HG03521 (cell line): ENCODE data around the gene FILIP1L.

ENCODE experiments used
- ATAC-seq: cut with Tn5 transposase; IDR thresholded peaks from one replicate; pipeline ENCODE4 v1.9.1; 2021; ENCODE audit warnings: mild to moderate bottlenecking, moderate library complexity; ENCODE audit not compliant: unreplicated experiment

FILIP1L gene

DNA sequence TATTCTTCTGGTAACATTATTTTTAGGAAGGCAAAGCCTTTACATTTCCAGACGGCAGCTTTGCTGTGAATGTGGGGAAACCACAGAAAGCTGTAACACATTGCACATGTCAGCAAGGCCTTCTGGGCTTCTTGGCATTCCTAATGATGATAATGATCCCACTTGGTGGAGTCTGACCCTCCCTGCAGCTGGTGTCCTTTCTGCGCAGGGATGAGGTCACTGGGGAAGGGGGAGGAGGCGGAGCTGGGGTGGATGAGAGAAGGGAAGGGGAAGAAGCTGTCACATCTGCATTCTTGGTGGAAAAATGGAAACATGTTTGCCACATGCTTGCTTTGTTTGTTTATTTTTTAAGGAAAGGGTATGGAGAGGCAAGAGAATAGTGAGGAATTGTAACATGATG is 68.6 kb downstream of the FILIP1L start:
- ATAC-seq = no peak

- peak; percentile 84 for ATAC-seq
Measured at GRCh38 chr3:100044369-100044768, 69.9 kb downstream of the FILIP1L start.

DNA sequence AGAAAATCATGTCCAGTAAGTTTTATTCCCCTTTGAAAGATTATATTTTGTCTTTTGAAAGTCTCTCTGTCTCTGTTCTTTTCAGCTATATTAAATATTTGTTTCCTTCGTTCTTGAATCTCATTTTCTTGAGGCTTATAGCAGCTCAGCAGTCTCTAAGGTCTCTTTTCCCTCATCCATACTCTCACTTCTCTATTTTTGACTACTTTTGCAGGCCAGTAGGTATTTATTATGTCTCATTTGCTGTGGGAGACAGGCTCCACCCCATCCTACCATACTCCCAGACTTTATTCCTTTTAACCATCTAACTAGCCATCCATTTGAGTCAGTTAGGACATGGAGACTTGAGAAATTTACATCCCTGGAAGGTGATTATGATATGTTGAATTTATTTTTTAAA is 71.0 kb downstream of the FILIP1L start:
- no peak for ATAC-seq

- no peak for ATAC-seq
Measured at GRCh38 chr3:100042166-100042981, 71.9 kb downstream of the FILIP1L start.

DNA sequence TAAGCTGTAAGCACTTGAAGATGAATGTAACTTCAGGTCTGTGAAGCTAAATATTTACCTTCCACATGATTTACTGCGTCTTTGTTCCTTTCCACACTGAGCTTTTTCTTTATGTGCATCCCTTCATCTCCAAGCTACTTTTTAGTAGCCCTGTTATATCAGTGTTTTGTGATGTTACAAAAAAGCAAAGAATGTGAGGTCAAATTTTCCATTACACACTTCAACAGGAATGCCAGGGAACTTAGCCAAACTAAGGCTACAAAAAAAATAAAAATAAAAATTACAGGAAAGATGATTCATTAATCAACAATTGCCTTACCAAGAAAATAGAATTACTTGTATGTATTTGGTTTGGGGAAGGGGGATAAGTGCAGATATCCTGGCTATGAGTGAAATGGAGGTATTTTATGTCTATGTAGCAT is 73.0 kb downstream of the FILIP1L start:
- no peak for ATAC-seq

DNA sequence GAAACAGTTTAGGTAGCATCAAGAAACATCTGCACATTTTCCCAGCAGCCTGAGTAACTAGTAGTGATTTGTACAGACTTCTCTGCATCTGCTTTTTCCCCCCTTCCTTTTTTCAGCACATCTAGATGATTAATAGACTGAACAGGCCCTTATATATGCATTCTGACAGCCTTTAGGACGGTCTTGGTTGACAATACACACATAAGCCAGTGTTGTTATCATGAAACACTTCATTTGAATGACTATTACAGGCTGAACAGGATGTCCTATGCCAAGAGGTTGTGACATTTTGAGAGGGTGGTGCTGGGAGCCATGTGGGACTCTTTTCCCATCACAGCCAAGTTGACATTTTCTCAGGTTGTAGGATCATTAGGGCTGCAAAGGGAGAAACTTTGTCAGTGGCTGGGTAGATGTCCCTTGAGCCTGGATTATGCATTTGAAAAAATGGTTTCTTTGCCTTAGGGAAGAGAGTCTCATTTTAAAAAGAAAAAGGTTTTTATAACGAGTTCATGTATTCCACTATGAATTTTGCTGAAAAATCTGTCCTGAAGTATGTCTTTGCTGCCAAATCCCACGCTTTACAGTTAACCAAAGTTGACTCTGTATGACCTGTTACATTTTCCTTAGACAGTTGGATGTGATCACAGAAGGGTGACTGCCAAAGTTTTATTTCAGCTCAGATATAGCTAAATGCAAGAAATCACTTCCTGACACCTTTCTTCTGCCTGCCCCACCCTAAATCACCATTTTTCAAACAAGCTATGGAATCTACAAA is 73.7 kb downstream of the FILIP1L start:
- no peak for ATAC-seq

- ATAC-seq = no peak
Measured at GRCh38 chr3:100039075-100039474, 75.2 kb downstream of the FILIP1L start.

- ATAC-seq = no peak
Measured at GRCh38 chr3:100033903-100034471, 80.3 kb downstream of the FILIP1L start.

GRCh38 chr3:100033184-100033583 is 81.1 kb downstream of the FILIP1L start:
- no peak for ATAC-seq

GRCh38 chr3:100032243-100032642 is 82.1 kb downstream of the FILIP1L start:
- no peak for ATAC-seq

DNA sequence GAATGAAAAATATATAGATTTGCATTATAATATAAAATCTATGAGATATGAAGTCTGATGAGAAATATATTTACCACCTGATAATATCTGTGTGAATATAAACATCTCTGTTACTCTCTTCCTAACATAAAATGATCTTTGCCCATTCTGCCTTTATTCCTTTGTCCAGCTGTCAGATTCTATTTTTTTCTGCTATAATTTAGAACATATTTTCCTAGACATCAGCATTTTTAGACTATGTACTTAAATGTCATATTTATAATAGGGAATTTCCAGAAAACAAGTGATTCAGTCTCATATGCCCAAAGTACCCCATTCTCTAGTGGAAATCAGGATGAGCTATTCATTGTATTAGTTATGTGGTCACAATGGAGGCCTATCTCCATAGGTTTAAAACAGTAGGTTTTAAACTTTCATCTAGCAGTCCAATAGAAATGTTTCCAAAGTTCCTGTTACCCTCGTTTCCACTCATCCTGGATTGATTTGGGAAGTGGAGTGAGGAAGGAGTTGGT is 83.3 kb downstream of the FILIP1L start:
- ATAC-seq = no peak

DNA sequence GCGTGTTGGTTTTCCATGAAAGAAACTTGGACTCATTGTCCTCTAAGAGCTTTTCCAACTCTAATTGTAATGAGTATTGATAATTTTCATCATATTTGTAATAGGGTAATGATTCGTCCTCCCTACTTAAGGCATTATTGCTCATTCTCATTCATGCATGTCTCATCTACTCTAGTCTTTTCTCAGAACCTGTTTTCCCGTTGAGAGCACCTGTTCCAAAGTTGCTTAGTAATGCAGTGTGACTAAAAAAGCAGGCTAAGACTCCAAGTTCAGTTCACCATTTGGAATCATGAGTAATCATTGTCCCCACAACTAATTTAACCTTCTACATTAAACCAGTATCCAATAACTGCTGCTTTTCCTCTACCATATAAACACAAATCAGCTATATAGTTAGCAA is 84.0 kb downstream of the FILIP1L start:
- ATAC-seq = no peak

DNA sequence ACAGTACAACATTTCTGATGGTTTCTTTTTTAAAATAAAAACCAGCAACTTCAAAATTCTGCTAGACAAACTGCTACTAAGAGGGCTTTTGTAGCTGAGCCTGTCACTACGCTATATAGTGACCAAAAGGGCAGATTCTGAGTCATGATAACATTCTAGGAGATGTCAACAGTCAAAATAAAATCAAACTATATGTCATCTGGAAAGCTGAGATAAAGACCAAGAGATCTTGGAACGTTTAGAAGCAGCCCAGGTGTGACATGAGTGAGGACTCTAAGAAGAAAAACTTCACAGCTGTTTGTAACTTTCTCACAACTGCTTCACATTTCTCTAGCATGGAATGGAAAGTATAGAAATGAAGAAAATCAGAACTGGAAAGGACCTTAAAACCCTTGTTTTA is 84.6 kb downstream of the FILIP1L start:
- ATAC-seq = no peak

DNA sequence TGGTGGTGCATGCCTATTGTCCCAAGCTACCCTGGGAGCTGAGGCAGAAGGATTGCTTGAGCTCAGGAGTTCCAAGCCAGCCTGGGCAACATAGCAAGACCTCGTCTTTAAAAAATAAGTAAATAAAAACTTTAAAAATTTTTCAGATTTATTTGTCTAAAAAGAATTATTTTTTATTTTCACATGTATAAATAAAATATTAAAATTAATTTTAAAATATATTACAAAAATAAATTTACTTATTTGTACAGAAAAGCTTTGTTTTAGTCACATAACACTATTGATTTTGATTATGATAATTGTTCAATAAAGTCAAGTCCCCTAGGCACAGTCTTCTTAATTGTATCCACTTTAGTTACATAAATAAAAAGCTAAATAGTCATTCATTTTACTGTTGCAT is 85.2 kb downstream of the FILIP1L start:
- no peak for ATAC-seq

DNA sequence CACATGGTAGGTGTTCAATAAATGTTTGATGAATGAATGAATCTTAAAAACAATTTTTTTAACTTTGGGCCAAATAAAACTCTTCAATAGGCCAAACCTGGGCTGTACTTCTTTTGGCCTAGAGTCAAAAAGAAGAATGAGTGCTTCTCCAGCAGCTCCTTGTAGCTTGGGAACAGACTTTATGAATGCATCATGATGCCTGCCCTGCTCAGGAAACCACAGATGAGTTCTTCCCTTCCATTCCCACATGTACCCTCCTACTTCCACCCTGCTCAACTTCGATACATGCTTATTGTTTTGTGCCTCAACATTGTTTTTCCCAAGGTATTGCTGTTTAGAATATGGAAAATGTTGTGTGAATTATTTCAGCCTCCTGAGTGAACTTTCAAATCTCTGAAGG is 87.0 kb downstream of the FILIP1L start:
- no peak for ATAC-seq

- no peak for ATAC-seq
Measured at GRCh38 chr3:100024520-100025303, 89.6 kb downstream of the FILIP1L start.

GRCh38 chr3:100023595-100023994 is 90.7 kb downstream of the FILIP1L start:
- no peak for ATAC-seq

DNA sequence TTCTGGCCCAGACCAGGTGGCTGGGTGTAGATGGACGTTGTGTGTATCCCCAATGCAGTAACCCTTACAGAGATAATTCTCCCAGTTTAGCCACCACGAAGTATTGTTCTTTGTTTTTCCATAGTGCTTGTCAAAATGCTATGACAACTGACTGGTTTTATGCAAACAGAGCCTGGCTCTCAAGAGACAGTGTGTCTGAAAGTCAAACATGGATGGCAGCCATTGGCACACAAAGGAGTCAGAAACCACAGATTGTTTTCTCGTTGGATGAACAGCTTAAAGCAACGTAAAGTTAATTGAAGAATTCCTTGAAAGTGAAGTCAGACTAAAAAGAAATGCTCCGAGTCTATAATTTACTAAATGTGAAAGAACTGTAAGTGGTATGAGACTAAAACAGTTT is 91.2 kb downstream of the FILIP1L start:
- ATAC-seq = no peak

GRCh38 chr3:100022506-100022905 is 91.8 kb downstream of the FILIP1L start:
- no peak for ATAC-seq

GRCh38 chr3:100020876-100021644 is 93.2 kb downstream of the FILIP1L start:
- no peak for ATAC-seq
